Left ventricle myocardium inferior (tissue), 1 donor: ENCODE results near the gene EIF2S3. TPM values are rescaled to one million over a fixed set of nuclear protein-coding genes. Genes with fewer than 3 reads are reported as not detected.

Experiments
- DNase-seq: peaks from one replicate; pipeline ENCODE4 v3.0.0-alpha.2; 2020
- H3K27ac ChIP-seq: fragments of 200-600 bp; replicated peaks from 2 replicates; pipeline ENCODE4 v1.8.0; 2021
- H3K27me3 ChIP-seq: fragments of 200-600 bp; 2 replicates; pipeline ENCODE4 v1.8.0; 2021; ENCODE audit warnings: low read depth
- H3K36me3 ChIP-seq: fragments of 200-600 bp; 2 replicates; pipeline ENCODE4 v1.8.0; 2021
- H3K4me1 ChIP-seq: fragments of 200-600 bp; 2 replicates; pipeline ENCODE4 v1.8.0; 2021
- H3K4me3 ChIP-seq: fragments of 200-600 bp; 2 replicates; pipeline ENCODE4 v1.8.0; 2021; ENCODE audit warnings: mild to moderate bottlenecking, moderate library complexity
- H3K9me3 ChIP-seq: fragments of 200-600 bp; replicated peaks from 2 replicates; pipeline ENCODE4 v1.8.0; 2021
- CTCF ChIP-seq: fragments of 200-600 bp; IDR thresholded peaks from 2 replicates; pipeline ENCODE4 v1.8.0; 2021; ENCODE audit warnings: antibody characterized with exemption, mild to moderate bottlenecking, borderline replicate concordance
- intact Hi-C: fragments of 100-400 bp; cut with micrococcal nuclease; formaldehyde crosslinking; loops from one replicate; pipeline ENCODE4 v1.11.0; 2022
- total RNA-seq: library from RNA; stranded (reverse); fragmentation: NEBNext Ultra II Directional; extraction: Animal tissue kit (Norgen Biotek cat#: 25700); gene quantifications from one replicate; pipeline ENCODE4 v1.2.1, GENCODE V29; 2021
- donor health status: DM: no; HTN: yes; CAD: no; lungs with severe emphysema.

Gene EIF2S3
- total RNA-seq, 1 donor from 2014 or later = 71.0 TPM

GRCh38 chrX:24017674-24018073 lies 37.1 kb upstream of the EIF2S3 start:
- no peak for TF ChIP-seq CTCF
- peaks cover 8% of the 10 kb centered on the region for H3K4me1 ChIP-seq
- no peaks in the 10 kb centered on the region for H3K9me3 ChIP-seq
- intact Hi-C loops = no loop called here
- DNase-seq = no peak
- no peaks in the 10 kb centered on the region for H3K36me3 ChIP-seq
- H3K27ac ChIP-seq = no peak overlapping the region
- H3K27me3 ChIP-seq = no peaks in the 10 kb centered on the region
- no peak overlapping the region for H3K4me3 ChIP-seq

- no peak for TF ChIP-seq CTCF
- Histone ChIP-seq H3K27me3 (no peaks in the 10 kb centered on the region), H3K27ac (no peak overlapping the region), H3K9me3 (no peaks in the 10 kb centered on the region), H3K4me3 (no peak overlapping the region), H3K4me1 (peaks cover 8% of the 10 kb centered on the region), H3K36me3 (no peaks in the 10 kb centered on the region)
- DNase-seq = no peak
- intact Hi-C loops = no loop called here
Observed at GRCh38 chrX:24018809-24019208, 35.9 kb upstream of the EIF2S3 start.

GRCh38 chrX:24019448-24019847 lies 35.3 kb upstream of the EIF2S3 start:
- Histone ChIP-seq H3K36me3 (no peaks in the 10 kb centered on the region), H3K27ac (peak overlapping the region; percentile 44), H3K4me1 (peaks cover 8% of the 10 kb centered on the region), H3K9me3 (no peaks in the 10 kb centered on the region), H3K4me3 (no peak overlapping the region), H3K27me3 (no peaks in the 10 kb centered on the region)
- no peak for TF ChIP-seq CTCF
- intact Hi-C loops = no loop called here
- DNase-seq = no peak

- H3K27ac ChIP-seq = peak overlapping the region; percentile 44
- no peak for TF ChIP-seq CTCF
- peaks cover 13% of the 10 kb centered on the region for H3K4me1 ChIP-seq
- intact Hi-C loops = no loop called here
- no peak for DNase-seq
- H3K36me3 ChIP-seq = no peaks in the 10 kb centered on the region
- no peaks in the 10 kb centered on the region for H3K9me3 ChIP-seq
- no peaks in the 10 kb centered on the region for H3K27me3 ChIP-seq
- no peak overlapping the region for H3K4me3 ChIP-seq
Observed at GRCh38 chrX:24020306-24020876, 34.4 kb upstream of the EIF2S3 start.

GRCh38 chrX:24023544-24023943 lies 31.2 kb upstream of the EIF2S3 start:
- intact Hi-C loops = no loop called here
- Histone ChIP-seq H3K4me3 (peak overlapping the region; percentile 86), H3K4me1 (peaks cover 13% of the 10 kb centered on the region), H3K27ac (peak overlapping the region; percentile 96), H3K36me3 (no peaks in the 10 kb centered on the region), H3K27me3 (no peaks in the 10 kb centered on the region), H3K9me3 (no peaks in the 10 kb centered on the region)
- no peak for DNase-seq
- TF ChIP-seq CTCF = no peak
